HCT116 (cell line): ENCODE results near the gene PRDM1. TPM values are rescaled to one million over a fixed set of nuclear protein-coding genes. Genes with fewer than 3 reads are reported as not detected.

ENCODE experiments used
- ATAC-seq: fragments of 200-7000 bp; cut with Tn5 transposase; 2 replicates; pipeline ENCODE4 v1.9.1; 2020; ENCODE audit warnings: mild to moderate bottlenecking, moderate library complexity
- BruUV-seq: library from RNA; stranded (reverse); fragments of 400-500 nt; replicated peaks from 2 replicates; lab custom pipeline; 2021; lab: Mats Ljungman, UMichigan
- CTCF ChIA-PET: fragments of 300-600 bp; sonication (Branson Sonifier 250); formaldehyde crosslinking; loops from one replicate; lab custom pipeline; 2021; ENCODE audit warnings: antibody characterized with exemption; lab: Charles Lee
- POLR2A ChIA-PET: fragments of 300-600, 350-600 bp; sonication (Branson Sonifier 250); formaldehyde crosslinking; loops from one replicate; lab custom pipeline; 2021; ENCODE audit warnings: antibody characterized with exemption; lab: Charles Lee
- RAD21 ChIA-PET, 2 experiments: fragments of 300-600 bp; sonication (Branson Sonifier 250); formaldehyde crosslinking; loops; one replicate each; lab custom pipeline; 2023; ENCODE audit warnings: low total read pairs in 2 of 2; ENCODE audit not compliant: uncharacterized antibody in 2 of 2, unreplicated experiment in 2 of 2, low non-redundant PET in 1 of 2; lab: Charles Lee
- DNase-seq: peaks from one replicate; pipeline ENCODE4 v3.0.0-alpha.2; 2010; ENCODE audit warnings: low read depth, low spot score
- H2AFZ ChIP-seq: fragments of 200-600 bp; shearing (Covaris generic), sonication (generic); 2 replicates; pipeline ENCODE4 v1.6.1; 2017; ENCODE audit warnings: low read depth, mixed run types, mixed read lengths, antibody characterized with exemption, low read length; ENCODE audit not compliant: poor library complexity, severe bottlenecking
- H3K27ac ChIP-seq: 2 replicates; pipeline ENCODE4 v1.5.1; 2012; ENCODE audit warnings: low read depth, low read length
- H3K27me3 ChIP-seq: fragments of 200-600 bp; sonication (generic); 2 replicates; pipeline ENCODE4 v1.6.1; 2016; ENCODE audit warnings: mixed run types, low read length, mixed read lengths; ENCODE audit not compliant: insufficient read depth
- H3K36me3 ChIP-seq, 2 experiments: fragments of 200-500 bp in 1 of 2; fragments of 200-600 bp in 1 of 2; sonication (Bioruptor generic) in 1 of 2; sonication (generic) in 1 of 2; 2 replicates each; pipeline versions ENCODE4 v1.5.1 to v1.6.1; 2014 to 2016; ENCODE audit warnings: low read length in 2 of 2, inconsistent platforms in 1 of 2, mixed read lengths in 1 of 2, mixed run types in 1 of 2; ENCODE audit not compliant: insufficient read depth in 2 of 2, control insufficient read depth in 1 of 2
- H3K4me1 ChIP-seq, 2 experiments: fragments of 200-600 bp in 1 of 2; sonication (generic) in 1 of 2; 2 replicates each; pipeline versions ENCODE4 v1.5.1 to v1.6.1; 2012 to 2017; ENCODE audit warnings: low read length in 2 of 2, inconsistent platforms in 1 of 2, mild to moderate bottlenecking in 1 of 2, mixed read lengths in 1 of 2, mixed run types in 1 of 2, moderate library complexity in 1 of 2; ENCODE audit not compliant: insufficient read depth in 2 of 2, control insufficient read depth in 1 of 2
- H3K4me2 ChIP-seq: fragments of 200-600 bp; sonication (generic); 2 replicates; pipeline ENCODE4 v1.6.1; 2017; ENCODE audit warnings: mixed run types, low read length, mixed read lengths
- H3K4me3 ChIP-seq, 2 experiments: fragments of 200-600 bp in 1 of 2; sonication (generic) in 1 of 2; replicated peaks in 1 of 2; 2 replicates each; pipeline ENCODE4 v1.5.1; 2011 to 2016; ENCODE audit warnings: low read length in 2 of 2, control low read depth in 1 of 2, low read depth in 1 of 2, mild to moderate bottlenecking in 1 of 2, mixed read lengths in 1 of 2, mixed run types in 1 of 2
- H3K79me2 ChIP-seq: fragments of 200-600 bp; sonication (generic); 2 replicates; pipeline ENCODE4 v1.6.1; 2017; ENCODE audit warnings: mild to moderate bottlenecking, mixed run types, low read length, moderate library complexity, mixed read lengths; ENCODE audit not compliant: insufficient read depth
- H3K9ac ChIP-seq: fragments of 200-600 bp; sonication (generic); 2 replicates; pipeline ENCODE4 v1.6.1; 2016; ENCODE audit warnings: low read length, mixed read lengths
- H3K9me2 ChIP-seq: fragments of 200-600 bp; sonication (generic), shearing (Covaris generic); 2 replicates; pipeline ENCODE4 v1.6.1; 2017; ENCODE audit warnings: mixed run types, mild to moderate bottlenecking, moderate library complexity; ENCODE audit not compliant: insufficient read depth
- H3K9me3 ChIP-seq, 2 experiments: fragments of 200-500 bp in 1 of 2; fragments of 200-600 bp in 1 of 2; sonication (Bioruptor generic) in 1 of 2; sonication (generic) in 1 of 2; 2 replicates each; pipeline ENCODE4 v1.6.1; 2014 to 2017; ENCODE audit warnings: low read length in 2 of 2, mixed read lengths in 2 of 2, inconsistent platforms in 1 of 2, low read depth in 1 of 2, mild to moderate bottlenecking in 1 of 2, mixed run types in 1 of 2, moderate library complexity in 1 of 2; ENCODE audit not compliant: control insufficient read depth in 1 of 2, insufficient read depth in 1 of 2
- H4K20me1 ChIP-seq: fragments of 200-600 bp; sonication (generic), shearing (Covaris generic); 2 replicates; pipeline ENCODE4 v1.6.1; 2017; ENCODE audit warnings: mixed run types, mild to moderate bottlenecking, moderate library complexity; ENCODE audit not compliant: insufficient read depth
- ATF3 ChIP-seq: IDR thresholded peaks from 2 replicates; pipeline ENCODE4 v1.6.1; 2012
- CEBPB ChIP-seq: IDR thresholded peaks from 2 replicates; pipeline ENCODE4 v1.6.1; 2012; ENCODE audit warnings: low read depth
- EGR1 ChIP-seq: IDR thresholded peaks from 2 replicates; pipeline ENCODE4 v1.6.1; 2012; ENCODE audit warnings: low read depth
- ELF1 ChIP-seq: IDR thresholded peaks from 2 replicates; pipeline ENCODE4 v1.6.1; 2012; ENCODE audit warnings: low read depth, borderline replicate concordance
- EZH2 ChIP-seq: fragments of 200-600 bp; sonication (generic); IDR thresholded peaks from 2 replicates; pipeline ENCODE4 v1.6.1; 2017; ENCODE audit warnings: antibody characterized with exemption, mixed run types
- EZH2phosphoT487 ChIP-seq: fragments of 200-600 bp; IDR thresholded peaks from 2 replicates; pipeline ENCODE4 v1.6.1; 2018; ENCODE audit warnings: antibody characterized with exemption, borderline replicate concordance
- FOSL1 ChIP-seq: IDR thresholded peaks from 2 replicates; pipeline ENCODE4 v1.6.1; 2012; ENCODE audit warnings: low read depth
- JUND ChIP-seq: IDR thresholded peaks from 2 replicates; pipeline ENCODE4 v1.6.1; 2012
- POLR2A ChIP-seq: IDR thresholded peaks from 2 replicates; pipeline ENCODE4 v1.7.0; 2011; ENCODE audit warnings: borderline replicate concordance; ENCODE audit not compliant: insufficient read depth, insufficient read length; ENCODE audit errors: extremely low read depth
- POLR2AphosphoS5 ChIP-seq: IDR thresholded peaks from 2 replicates; pipeline ENCODE4 v1.6.1; 2011; ENCODE audit warnings: mild to moderate bottlenecking, low read depth, low read length, moderate library complexity
- SP1 ChIP-seq: IDR thresholded peaks from 2 replicates; pipeline ENCODE4 v1.6.1; 2012; ENCODE audit warnings: low read depth
- YY1 ChIP-seq: IDR thresholded peaks from 2 replicates; pipeline ENCODE4 v1.6.1; 2011; ENCODE audit warnings: low read length, low read depth, moderate library complexity, mild to moderate bottlenecking; ENCODE audit not compliant: insufficient replicate concordance; ENCODE audit errors: extremely low read depth
- ZFX ChIP-seq: fragments of 450-650 bp; IDR thresholded peaks from 2 replicates; pipeline ENCODE4 v1.6.1; 2017
- ZNF274 ChIP-seq: fragments of 200-500 bp; sonication (Bioruptor generic); IDR thresholded peaks from 2 replicates; pipeline ENCODE4 v1.6.1; 2014; ENCODE audit warnings: mild to moderate bottlenecking, low read depth, low read length, inconsistent platforms
- intact Hi-C: fragments of 100-400 bp; cut with micrococcal nuclease; formaldehyde crosslinking; loops from 2 replicates; pipeline ENCODE4 v1.10.0; 2022
- total RNA-seq: library from RNA; stranded (reverse); gene quantifications from one replicate; pipeline ENCODE4 v1.2.1, GENCODE V29; 2021; ENCODE audit not compliant: unreplicated experiment
- TF ChIP-seq, protein P1 (sequence below), 3 experiments: fragments of 200-600 bp in 1 of 3; sonication (generic) in 1 of 3; IDR thresholded peaks in 2 of 3; conservative IDR thresholded peaks in 1 of 3; 2 replicates each; pipeline ENCODE4 v1.5.1; 2012 to 2017; ENCODE audit warnings: low read depth in 2 of 3, low read length in 2 of 3, antibody characterized with exemption in 1 of 3, borderline replicate concordance in 1 of 3, control low read depth in 1 of 3, mild to moderate bottlenecking in 1 of 3, mixed read lengths in 1 of 3, mixed run types in 1 of 3, moderate library complexity in 1 of 3; ENCODE audit not compliant: insufficient read depth in 1 of 3

Gene PRDM1
- total RNA-seq, 1 experiment from 2014 or later, result 3.4 TPM

- Histone ChIP-seq H4K20me1 (no peaks in the 10 kb centered on the region), H3K27ac (no peak overlapping the region), H3K4me3 (no peak overlapping the region), H2AFZ (no peak overlapping the region), H3K9me3 (no peaks in the 10 kb centered on the region), H3K4me2 (peak overlapping the region; percentile 32), H3K9me2 (no peaks in the 10 kb centered on the region), H3K27me3 (no peaks in the 10 kb centered on the region), H3K79me2 (no peaks in the 10 kb centered on the region), H3K9ac (no peak overlapping the region), H3K36me3 (no peaks in the 10 kb centered on the region), H3K4me1 (peaks cover 13 to 23% of the 10 kb centered on the region in 2 experiments; a peak in 3 of 4 replicates)
- BruUV-seq, result no TSS peak
- intact Hi-C loops, result no loop called here
- ATAC-seq, result no peak
- TF ChIP-seq, protein P1, sequence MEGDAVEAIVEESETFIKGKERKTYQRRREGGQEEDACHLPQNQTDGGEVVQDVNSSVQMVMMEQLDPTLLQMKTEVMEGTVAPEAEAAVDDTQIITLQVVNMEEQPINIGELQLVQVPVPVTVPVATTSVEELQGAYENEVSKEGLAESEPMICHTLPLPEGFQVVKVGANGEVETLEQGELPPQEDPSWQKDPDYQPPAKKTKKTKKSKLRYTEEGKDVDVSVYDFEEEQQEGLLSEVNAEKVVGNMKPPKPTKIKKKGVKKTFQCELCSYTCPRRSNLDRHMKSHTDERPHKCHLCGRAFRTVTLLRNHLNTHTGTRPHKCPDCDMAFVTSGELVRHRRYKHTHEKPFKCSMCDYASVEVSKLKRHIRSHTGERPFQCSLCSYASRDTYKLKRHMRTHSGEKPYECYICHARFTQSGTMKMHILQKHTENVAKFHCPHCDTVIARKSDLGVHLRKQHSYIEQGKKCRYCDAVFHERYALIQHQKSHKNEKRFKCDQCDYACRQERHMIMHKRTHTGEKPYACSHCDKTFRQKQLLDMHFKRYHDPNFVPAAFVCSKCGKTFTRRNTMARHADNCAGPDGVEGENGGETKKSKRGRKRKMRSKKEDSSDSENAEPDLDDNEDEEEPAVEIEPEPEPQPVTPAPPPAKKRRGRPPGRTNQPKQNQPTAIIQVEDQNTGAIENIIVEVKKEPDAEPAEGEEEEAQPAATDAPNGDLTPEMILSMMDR (IDR thresholded peaks at IDR 0.05 in 2 of 3, conservative IDR thresholded peaks at IDR 0.05 in 1 of 3; ENCODE audit: borderline replicate concordance in 1 of 3, insufficient read depth in 1 of 3, low read depth in 2 of 3, low read length in 2 of 3), result no peak
- TF ChIP-seq POLR2AphosphoS5 (no peak), FOSL1 (no peak), CEBPB (no peak), ELF1 (no peak), ATF3 (no peak), ZFX (no peak), JUND (no peak), EZH2 (no peak), SP1 (no peak), EGR1 (no peak), EZH2phosphoT487 (no peak), ZNF274 (no peak), POLR2A (no peak), YY1 (no peak)
- no peak for DNase-seq
- RAD21 ChIA-PET, result no interaction called here
- POLR2A ChIA-PET, result no interaction called here
- CTCF ChIA-PET, result no interaction called here
Observed at GRCh38 chr6:106147476-106147875, 61.3 kb downstream of the PRDM1 start.
